Hematopoietic multipotent progenitor cell (in vitro differentiated cells): ENCODE data around the gene PCNX2. TPM values are rescaled to one million over a fixed set of nuclear protein-coding genes. Genes with fewer than 3 reads are reported as not detected.
"Not testable (repeated sequence)": the region's sequence is repeated elsewhere in the genome, so short reads cannot be mapped to it uniquely, and the experiment has no call there.

Experiments used
- DNase-seq, 3 donors: peaks; one replicate each; pipeline ENCODE4 v3.0.0-alpha.2; 2011 to 2015; ENCODE audit warnings: low read depth in 2 of 3, low spot score in 2 of 3
- total RNA-seq: library from RNA; depleted of rRNA; stranded (reverse); fragments of >200 nt; gene quantifications from one replicate; pipeline ENCODE4 v1.2.3, GENCODE V29; 2012

The PCNX2 gene
- total RNA-seq, 1 donor = 28.8 TPM

- DNase-seq = no peak
Observed at GRCh38 chr1:233025567-233025966, 270.0 kb downstream of the PCNX2 start.

GRCh38 chr1:233025157-233025556, 270.4 kb downstream of the PCNX2 start:
- peak in 2 of 3 donors; percentile 25 to 58 for DNase-seq

- DNase-seq = peak in 1 of 3 donors; percentile 6
Observed at GRCh38 chr1:233024199-233024598, 271.3 kb downstream of the PCNX2 start.

- no peak for DNase-seq
Observed at GRCh38 chr1:233022246-233022645, 273.3 kb downstream of the PCNX2 start.

GRCh38 chr1:233020426-233020825, 275.1 kb downstream of the PCNX2 start:
- peak in 2 of 3 donors; percentile 5 to 17 for DNase-seq

- no peak for DNase-seq
Observed at GRCh38 chr1:233019778-233020325, 275.7 kb downstream of the PCNX2 start.

DNA sequence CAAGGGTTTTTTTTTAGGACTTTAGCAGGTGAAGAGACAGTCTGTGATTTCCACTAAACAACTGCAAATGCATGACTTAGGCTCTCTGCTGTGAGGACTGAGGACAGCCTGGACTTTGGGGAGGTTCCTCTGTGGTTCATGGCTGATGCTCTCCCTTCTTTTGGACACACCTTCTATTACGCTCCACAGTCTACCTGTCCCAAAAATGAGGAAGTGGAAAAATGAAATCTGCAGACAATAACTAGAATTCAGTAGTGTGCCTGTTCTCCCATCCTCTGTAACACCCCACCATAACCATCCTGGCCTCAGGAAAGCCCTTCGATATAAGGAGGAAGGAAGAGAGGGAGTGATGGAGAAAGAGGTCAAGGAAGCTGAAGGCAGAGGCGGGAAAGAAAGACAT, 276.4 kb downstream of the PCNX2 start:
- no peak for DNase-seq

- no peak for DNase-seq
Observed at GRCh38 chr1:233016798-233017197, 278.7 kb downstream of the PCNX2 start.

DNA sequence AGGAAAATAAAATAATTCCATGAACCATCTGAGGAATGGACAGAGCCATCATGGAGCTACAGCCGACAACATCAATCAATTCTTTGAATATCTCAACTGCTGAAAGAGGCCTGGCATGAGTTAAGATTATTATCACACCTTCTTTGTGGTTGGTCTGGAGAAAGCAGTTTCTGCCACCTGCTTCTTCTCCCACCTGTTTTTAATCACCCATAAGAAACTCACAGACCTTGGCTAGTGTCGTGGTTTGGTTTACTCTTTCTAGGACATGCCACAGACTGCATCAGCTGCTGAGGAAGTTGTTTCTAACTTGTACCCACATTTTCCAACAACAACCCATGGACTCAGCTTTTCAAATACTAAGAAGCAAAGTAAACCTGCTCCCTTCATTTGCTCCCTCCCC, 279.6 kb downstream of the PCNX2 start:
- no peak for DNase-seq

GRCh38 chr1:233012021-233012420, 283.5 kb downstream of the PCNX2 start:
- DNase-seq = no peak

DNA sequence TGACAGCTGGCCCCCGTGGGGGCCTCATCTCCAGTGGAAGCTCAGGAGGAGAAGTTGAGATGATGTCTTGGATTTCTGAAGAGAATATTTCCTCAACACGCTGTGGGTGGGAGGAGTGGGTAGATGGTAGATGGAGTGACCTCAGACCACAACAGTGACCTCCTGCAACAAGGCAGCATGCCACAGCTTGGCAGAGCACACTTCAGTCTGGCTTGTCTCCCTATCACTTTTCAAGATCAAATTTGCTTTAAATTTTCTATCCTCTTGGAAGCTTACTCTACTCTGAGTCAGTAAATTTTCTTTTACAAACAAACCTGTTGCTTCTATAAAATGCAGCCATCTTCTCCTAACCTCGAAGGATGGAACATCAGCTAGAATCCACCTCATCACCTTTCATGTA, 285.4 kb downstream of the PCNX2 start:
- no peak for DNase-seq

- no peak for DNase-seq
Observed at GRCh38 chr1:233006541-233006973, 289.0 kb downstream of the PCNX2 start.

- no peak for DNase-seq
Observed at GRCh38 chr1:233006108-233006507, 289.4 kb downstream of the PCNX2 start.

DNA sequence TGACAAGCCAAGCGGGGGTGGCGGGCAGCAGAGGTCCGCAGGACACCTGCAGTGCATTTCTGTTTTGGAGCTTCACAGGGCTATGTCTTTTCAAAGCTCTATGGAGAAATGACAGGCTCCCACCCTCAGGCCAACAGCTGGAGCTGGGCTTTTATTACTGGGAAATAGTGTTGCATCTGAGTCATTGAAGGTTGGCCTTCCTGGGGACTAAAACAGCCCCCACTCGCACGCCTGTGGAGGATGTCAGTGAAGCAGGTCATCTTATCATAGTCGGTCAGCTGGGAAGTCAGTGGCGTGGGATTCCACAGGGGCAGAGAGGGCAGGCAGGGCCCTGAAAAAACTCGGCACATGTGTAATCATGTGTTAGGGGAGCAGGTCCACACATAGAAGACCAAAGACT, 289.8 kb downstream of the PCNX2 start:
- no peak for DNase-seq

DNA sequence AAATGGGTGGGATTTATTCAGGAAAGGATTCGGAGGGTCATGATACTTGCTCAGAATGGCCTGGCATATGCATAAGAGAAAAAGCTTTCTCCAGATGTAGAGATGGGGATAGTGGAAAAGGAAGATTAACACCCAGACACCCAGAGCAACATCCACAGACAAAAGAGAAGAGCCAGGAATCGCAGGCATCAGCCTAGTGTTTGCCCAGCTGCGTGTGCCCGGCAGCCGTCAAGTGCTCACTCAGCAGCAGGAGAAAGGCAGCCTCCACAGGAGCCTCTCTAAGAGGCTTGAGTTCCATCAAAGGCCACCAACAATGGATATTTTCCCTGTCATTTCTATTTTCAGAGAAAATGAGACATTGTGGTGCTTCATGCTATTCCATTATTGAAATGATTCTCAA, 290.4 kb downstream of the PCNX2 start:
- no peak for DNase-seq

DNA sequence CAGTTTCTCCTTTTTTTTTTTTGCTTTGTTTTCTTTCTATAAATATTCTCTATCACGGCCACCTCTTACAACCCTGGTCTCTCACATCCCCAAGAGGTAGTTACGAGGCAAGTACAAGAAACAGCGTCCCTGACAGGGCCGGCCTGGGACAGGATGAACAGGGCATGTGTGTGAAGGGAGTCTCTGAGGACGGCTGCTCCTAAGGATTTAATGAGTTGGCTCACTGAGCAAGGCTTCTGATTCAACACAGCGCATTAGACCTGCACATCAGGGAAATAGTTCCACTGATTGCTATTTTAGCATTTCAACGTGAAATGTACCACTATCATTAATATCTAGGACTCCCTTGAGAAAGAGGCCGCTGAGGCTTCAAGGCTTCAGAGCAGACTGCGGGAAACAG, 291.1 kb downstream of the PCNX2 start:
- DNase-seq = no peak

DNA sequence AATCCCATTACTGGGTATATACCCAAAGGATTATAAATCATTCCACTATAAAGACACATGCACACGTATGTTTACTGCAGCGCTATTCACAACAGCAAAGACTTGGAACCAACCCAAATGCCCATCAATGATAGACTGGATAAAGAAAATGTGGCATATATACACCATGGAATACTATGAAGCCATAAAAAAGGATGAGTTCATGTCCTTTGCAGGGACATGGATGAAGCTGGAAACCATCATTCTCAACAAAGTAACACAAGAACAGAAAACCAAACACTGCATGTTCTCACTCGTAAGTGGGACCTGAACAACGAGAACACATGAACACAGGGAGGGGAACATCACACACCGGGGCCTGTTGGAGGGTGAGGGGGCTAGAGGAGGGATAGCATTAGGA, 291.9 kb downstream of the PCNX2 start:
- not testable (repeated sequence) for DNase-seq

GRCh38 chr1:232999956-233000625, 295.4 kb downstream of the PCNX2 start:
- no peak for DNase-seq

DNA sequence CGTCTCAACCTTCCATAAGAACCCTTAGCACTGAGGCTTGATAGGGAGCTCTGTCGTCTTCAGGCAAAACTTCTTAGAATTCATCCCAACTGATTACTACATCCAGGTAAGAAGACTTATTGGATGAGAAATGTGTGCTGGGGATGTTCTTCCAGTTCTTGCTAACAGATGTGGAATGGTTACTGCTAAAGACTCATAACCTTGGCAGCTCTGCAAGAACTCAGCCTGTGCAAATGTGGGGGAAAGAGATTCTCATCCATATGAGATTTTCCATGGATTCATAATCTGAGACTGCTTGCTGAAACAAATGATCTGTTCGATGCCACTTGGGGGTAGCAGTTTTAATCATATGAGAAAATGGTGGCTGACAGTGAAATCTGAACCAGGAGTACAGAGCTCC, 296.9 kb downstream of the PCNX2 start:
- DNase-seq = no peak

- DNase-seq = no peak
Observed at GRCh38 chr1:232998138-232998537, 297.4 kb downstream of the PCNX2 start.

DNA sequence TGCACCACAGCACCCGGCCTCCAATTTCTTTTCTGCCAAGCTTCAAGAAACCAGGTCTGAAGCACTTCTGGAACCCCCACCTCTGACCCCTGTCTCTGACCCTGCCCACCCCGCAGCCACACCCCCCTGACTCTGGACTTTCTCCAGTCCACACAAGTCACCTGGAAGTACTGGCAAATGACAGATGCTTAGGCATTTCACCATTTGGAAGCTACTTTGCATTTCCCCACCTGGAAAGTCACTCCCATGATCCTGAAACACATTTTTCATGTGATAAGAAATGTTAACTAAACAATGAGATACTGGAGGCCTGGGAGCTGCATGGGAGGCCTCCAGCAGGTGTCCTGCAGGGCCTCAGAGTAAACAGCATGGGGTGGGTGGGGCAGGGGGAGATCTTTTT, 299.4 kb downstream of the PCNX2 start:
- DNase-seq = no peak

GRCh38 chr1:232995189-232995588, 300.3 kb downstream of the PCNX2 start:
- no peak for DNase-seq

DNA sequence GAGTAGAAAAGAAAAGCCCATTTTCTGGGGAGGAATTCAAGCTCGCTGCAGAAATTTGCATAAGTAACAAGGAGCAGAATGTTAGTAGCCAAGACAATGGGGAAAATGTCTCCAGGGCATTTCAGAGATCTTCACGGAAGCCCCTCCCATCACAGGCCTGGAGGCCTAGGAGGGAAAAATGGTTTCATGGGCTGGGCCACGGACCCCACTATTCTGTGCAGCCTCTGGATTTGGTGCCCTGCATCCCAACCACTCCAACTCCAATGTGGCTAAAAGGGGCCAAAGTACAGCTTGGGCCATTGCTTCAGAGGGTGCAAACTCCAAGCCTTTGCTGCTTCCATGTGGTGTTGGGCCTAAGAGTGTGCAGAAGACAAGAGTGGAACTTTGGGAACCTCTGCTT, 302.0 kb downstream of the PCNX2 start:
- DNase-seq = no peak
